Ovary (tissue), 3 donors: ENCODE results near the gene RNF180.

ENCODE experiments used
- CTCF ChIP-seq, 3 donors: fragments of 450-650 bp in 2 of 3; fragments of 200-600 bp in 1 of 3; IDR thresholded peaks; one replicate each; pipeline versions ENCODE4 v1.5.1 to v1.8.0; 2016 to 2022; ENCODE audit warnings: antibody characterized with exemption in 3 of 3, mild to moderate bottlenecking in 1 of 3
- EP300 ChIP-seq: sonication (generic); formaldehyde crosslinking; IDR thresholded peaks from one replicate; pipeline ENCODE4 v1.6.1; 2017; ENCODE audit warnings: antibody characterized with exemption
- POLR2A ChIP-seq: fragments of 450-650 bp; IDR thresholded peaks from one replicate; pipeline ENCODE4 v1.6.1; 2017; ENCODE audit warnings: antibody characterized with exemption, mild to moderate bottlenecking, moderate library complexity
- donor health status: DM: no; HTN: no; CAD: no.

GRCh38 chr5:64158827-64159226 is 6.8 kb upstream of the RNF180 start:
- TF ChIP-seq CTCF (IDR thresholded peaks at IDR 0.05) (no peak), POLR2A (no peak), EP300 (no peak)
